NCI-H1105 (cell line): Measurements from ENCODE around the gene CDKN2B-AS1.
"Not testable (repeated sequence)": the region's sequence is repeated elsewhere in the genome, so short reads cannot be mapped to it uniquely, and the experiment has no call there.

ENCODE experiments used
- DNase-seq: peaks from one replicate; lab custom pipeline; 2025; lab: John Stamatoyannopoulos, UW

Gene CDKN2B-AS1

DNA sequence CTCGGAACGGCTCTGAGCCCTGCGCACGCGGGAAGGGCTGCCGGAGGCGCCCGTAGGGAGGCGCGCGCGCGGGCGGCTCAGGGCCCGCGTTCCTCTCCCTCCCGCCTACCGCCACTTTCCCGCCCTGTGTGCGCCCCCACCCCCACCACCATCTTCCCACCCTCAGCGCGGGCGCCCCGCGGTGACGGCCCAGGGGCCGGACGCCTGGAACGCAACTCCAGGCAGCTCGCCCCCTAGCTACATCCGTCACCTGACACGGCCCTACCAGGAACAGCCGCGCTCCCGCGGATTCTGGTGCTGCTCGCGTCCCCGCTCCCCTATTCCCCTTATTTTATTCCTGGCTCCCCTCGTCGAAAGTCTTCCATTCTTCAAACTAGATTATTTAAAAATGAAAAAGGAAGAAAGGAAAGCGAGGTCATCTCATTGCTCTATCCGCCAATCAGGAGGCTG, at the start of gene CDKN2B-AS1:
Gene CDKN2B-AS1 (plus strand): TSS at position 236 of the 450 bp plus-strand sequence.
- DNase-seq = peak; percentile 91

DNA sequence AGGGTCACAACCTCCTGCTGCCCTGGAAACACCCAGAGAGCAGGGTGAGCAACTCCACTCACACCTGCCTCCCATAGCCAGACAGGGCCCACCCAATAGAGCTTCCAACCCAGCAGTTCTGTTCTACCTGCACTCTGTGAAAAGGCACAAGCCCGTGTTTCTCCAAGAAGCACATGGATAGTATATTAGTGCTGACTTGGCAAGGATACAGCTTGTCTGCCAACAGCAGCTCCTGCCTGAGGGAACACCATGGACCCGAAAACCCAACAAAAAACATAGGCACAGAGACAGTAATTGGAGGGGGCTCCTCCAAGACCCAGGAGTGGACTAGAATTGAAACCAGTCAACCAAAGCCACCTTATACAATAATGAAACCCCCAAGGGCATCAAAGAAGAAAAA, 49.0 kb upstream of the CDKN2B-AS1 start:
- no peak for DNase-seq

DNA sequence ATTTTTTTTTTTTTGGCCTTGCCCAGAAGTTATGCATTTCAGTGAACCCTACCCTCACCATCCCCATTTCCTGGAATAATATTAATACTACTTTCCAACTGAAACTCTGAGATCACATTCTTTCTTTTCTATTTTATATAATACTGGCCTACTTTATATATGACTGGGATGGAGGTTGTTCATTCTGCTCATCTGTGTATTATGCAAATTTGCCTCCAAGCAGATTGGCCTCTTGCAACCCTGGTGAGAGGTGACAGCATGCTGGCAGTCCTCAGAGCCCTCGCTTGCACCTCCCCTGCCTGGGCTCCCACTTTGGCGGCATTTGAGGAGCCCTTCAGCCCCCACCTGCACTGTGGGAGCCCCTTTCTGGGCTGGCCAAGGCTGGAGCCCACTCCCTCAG, 35.8 kb upstream of the CDKN2B-AS1 start:
- no peak for DNase-seq

DNA sequence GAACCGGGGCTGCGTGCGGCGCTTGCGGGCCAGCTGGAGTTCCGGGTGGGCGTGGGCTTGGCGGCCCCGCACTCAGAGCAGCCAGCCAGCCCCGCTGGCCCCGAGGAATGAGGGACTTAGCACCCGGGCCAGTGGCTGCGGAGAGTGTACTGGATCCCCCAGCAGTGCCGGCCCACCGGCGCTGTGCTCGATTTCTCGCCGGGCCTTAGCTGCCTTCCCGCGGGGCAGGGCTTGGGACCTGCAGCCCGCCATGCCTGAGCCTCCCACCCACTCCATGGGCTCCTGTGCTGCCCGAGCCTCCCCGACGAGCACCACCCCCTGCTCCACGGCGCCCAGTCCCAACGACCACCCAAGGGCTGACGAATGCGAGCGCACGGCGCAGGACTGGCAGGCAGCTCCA, 35.3 kb upstream of the CDKN2B-AS1 start:
- DNase-seq = not testable (repeated sequence)

DNA sequence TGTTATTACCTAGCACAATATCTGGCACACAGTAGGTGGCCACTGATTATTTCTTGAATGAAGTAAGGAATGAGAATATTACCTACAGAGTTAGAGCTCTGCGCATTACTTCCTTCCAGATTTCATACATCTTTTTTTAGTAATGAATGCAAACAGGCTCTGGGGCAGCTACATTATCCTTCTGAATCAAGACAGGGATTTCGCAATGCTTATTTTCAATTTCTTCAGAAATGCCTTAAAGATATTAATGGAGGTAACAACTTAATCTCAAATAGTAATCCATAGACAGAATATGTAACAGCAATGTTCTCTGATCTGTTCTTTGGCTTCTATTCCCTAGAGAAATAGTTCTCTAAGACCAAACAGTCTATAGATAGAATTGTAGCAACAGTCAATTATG, 33.0 kb upstream of the CDKN2B-AS1 start:
- DNase-seq = no peak

DNA sequence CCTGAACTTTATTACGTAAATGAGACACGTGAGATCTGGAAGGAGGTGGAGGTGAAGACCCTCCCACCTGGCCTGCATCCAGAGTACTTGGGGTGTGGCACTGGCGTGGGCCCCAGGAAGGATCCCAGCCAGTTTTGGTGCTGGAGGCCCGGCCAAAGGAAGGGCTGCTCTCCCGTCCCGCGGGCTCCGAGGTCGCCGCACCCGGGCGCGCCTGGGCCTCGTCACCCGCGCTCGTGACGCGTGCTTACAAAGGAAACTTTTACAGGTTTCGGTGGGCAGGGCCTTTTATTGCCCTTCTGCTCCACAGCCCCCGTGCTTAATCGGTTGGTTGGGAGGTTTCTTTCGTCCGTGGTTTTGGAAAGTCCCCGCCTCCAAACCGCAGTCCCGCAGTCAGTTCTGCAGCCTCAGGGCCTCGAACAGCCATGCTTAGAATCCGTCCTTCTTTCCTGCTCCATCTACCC, 29.6 kb upstream of the CDKN2B-AS1 start:
- no peak for DNase-seq

DNA sequence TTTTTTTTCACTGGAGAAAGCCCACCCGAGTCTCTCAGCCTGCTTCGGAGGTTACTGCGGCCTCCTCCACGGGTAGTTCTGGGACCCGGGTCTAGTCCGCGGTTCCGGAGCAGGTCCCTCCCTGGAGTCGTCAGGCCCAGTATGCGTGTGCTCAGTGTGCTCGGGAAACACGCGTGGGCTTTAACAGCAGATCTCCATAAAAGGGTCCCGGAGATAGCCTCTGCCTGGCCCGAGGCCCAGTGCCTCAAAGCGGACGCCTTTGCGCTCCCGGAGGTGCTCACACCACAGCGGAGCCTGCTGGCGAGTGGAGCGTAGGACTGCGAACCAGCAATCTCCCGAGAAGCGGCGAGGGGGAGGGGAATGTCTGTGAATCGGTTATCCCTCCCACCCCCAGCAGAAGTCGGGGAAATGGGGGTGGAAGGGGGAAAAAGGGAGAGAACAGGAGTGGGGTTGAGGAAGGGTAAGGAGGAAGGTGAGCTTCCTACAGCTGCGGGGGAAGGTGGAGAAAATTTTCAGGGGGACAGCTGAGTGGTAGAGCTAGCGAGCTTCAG, 29.1 kb upstream of the CDKN2B-AS1 start:
- DNase-seq = no peak

DNA sequence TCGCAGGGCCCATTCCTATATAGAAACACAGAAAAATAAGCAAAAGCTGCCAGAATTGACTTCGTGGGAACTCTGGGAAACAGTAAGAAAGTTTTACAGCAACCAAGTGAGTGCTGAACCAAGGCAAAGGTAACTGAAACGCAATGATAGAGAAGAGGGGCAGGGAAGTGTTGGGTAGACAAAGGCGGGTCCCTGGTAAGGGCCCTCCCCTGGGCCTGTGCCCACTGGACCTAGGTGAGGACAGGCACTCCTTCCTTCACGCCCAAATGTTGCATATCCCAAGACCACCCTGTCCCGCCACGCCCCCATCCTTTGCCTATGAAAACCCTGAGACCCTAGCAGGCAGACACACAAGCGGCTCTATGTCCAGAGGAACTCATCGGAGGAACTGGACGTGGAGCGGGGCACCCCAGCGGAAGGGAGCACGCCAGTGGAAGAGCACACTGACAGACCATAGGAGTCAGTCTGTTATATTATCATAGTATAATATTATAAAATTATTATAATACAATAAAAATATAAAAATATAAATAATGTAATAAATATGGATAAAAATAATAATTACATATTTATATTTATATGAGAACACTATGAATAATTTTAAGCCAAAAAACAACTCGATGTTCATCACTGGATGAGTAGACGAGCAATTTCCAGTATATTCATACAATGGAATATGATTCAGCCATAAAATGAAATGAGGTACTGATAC, 28.3 kb upstream of the CDKN2B-AS1 start:
- DNase-seq = no peak

DNA sequence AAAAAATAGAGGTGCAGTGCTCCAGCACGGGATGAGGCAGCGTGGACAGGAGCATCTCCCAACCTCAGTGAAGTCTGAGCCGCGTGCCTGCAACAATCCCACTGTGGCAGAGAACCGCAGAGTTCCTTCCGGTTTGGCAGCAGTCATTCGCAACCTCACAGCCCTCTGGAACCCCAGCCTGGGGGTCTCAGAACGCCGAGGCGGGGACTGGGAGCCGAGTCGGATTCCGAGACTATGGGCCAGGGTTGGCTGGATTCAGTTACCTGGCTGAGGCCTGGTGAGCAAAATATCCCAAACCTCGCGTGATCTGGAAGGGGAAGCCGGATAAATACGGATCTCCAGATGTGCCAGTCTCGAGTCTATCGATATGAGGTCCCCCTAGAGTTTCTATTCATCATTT, 27.4 kb upstream of the CDKN2B-AS1 start:
- no peak for DNase-seq

DNA sequence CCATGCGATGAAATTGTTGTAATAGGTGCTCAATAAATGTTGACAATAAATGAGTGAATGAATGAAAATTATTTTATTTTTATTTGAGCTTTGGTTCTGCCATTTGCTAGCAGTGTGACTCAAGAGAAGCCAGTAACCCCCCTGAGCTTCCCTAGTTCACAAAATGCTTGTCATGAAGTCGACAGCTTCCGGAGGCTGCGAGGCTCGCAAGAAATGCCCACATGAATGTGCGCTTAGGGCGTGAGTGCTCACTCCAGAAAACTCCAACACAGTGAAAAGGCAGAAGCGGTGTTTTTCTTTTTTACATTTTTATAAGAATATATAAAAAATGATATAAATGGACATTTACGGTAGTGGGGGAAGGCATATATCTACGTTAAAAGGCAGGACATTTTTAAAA, 26.9 kb upstream of the CDKN2B-AS1 start:
- DNase-seq = no peak

DNA sequence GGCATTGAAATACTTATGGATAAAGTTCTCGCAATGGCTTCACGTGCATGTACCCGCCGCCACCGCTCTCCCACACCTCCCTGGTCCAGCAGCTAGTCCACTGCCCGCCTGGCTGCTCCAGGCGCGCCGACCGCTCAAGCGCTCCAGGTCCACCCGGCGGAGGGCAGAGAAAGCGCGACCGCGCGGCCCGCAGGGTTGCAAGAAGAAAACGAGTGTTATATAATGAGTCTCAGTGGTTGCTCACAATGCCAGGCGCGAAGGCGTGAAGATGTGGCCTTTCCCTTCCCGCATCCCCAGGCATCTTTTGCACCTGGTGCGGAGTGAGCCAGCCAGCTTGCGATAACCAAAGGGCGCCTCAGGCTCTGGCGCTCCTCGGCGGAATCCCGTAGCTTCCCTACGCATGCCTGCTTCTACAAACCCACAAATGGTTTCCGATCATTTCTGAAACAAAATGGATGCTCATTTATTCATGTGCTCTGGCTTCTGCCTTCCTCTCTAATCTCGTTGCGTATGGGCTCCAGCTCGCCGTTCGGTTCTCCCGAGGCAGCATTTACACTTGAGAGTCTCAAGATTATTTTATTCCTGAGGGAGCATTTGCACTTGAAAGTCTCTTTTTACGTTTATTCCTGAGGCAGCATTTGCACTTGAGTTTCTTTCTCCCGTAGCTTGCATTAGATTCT, 26.1 kb upstream of the CDKN2B-AS1 start:
- no peak for DNase-seq

DNA sequence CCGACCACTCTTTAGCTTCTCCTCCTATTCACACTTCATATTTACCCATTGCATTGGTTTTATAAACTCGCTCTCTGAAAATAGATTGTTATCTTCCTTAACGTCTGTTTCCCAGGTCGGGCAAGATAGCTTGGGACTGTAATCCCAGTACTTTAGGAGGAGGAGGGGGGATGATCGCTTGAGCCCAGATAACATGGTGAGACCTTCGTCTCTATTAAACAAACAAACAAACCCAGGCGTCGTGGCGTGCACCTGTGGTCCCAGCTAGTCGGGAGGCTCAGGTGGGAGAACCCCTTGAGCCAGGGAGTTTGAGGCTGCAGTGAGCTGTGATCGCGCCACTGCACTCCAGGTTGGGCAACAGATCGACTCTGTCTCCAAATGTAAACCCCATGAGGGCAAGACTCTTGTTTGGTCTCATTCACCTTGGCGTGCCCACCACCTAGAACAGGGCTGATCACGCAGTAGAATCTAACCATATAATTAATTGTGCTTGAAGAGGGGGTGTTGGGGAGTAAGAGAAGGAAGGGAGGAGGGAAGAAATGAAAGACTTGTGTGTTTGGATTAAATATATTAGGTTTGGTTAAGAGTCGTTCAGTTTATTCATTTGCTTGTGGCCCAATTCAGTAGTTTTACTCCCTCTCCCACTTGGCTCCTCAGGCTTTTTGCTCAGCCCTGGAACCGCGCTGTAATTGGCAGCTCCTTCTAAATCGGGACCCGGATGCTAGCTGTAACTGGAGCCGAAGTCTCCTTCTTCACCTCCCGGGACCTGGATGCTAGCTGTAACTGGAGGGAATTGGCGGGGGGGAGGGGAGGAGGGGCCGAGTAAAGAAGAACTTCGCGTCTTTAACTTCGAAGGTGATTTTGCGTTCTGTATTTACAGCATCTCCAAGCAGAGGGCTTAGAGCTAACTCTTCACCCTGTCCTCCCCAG, 25.3 kb upstream of the CDKN2B-AS1 start:
- DNase-seq = no peak

DNA sequence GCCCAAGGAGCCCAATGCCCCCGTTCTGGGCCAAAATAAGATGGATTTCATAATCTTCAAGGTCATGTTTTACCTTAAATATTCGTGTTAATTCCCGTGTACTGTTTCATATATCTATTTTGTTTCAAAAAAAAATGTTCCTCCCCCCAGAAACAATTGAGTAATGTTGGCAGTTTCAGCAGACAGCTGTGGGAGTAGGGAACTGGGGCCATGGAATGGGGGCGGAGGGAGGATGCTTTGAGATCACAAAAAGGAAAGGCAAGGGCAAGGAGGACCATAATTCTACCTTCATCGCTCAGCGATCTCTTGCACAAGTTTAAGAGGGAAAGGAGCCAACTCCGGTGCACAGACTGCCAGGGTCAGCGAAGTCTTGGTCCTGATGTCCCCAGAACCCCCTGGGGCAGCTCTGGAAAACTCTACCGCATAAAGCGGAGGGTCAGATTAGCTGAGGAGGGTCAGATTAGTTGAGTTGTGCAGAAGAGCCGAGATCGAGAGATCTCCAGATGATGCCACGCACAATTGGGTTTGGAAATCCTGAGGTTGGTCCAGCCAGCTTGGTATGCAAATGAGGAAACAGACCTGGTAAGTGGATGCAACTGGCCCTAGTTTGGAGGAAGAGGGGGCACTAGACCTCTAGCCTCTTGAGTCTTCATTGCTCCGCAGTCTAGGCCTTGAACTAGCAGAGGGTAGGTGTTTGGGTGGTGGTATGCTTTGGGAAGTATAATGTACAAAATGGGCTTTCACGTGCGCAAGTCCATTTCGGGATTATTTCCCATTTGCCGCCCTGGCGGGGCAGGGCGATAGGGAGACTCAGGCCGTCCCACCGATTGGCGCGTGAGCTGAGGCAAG, 24.4 kb upstream of the CDKN2B-AS1 start:
- DNase-seq = no peak

DNA sequence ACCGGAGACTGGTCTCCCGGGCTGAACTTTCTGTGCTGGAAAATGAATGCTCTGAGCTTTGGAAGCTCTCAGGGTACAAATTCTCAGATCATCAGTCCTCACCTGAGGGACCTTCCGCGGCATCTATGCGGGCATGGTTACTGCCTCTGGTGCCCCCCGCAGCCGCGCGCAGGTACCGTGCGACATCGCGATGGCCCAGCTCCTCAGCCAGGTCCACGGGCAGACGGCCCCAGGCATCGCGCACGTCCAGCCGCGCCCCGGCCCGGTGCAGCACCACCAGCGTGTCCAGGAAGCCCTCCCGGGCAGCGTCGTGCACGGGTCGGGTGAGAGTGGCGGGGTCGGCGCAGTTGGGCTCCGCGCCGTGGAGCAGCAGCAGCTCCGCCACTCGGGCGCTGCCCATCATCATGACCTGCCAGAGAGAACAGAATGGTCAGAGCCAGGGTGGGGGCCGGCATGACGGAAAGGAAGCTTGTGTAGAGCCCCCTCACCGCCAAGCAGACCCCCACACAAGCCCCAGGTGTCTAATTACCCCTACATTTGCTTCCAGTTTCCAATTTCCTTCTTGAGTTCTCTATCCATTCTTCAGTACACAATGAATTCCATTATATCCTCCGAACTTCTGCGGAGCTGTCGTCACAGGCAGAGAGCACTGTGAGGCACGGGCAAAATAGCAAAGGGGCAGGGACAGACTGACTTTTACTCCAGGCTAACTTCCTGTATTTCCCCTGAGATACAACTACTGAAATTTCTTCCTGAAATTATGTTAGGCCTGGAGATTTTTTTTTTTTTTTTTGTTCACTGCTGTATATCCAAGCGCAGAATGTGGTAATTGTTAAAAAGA, 23.6 kb upstream of the CDKN2B-AS1 start:
- no peak for DNase-seq

DNA sequence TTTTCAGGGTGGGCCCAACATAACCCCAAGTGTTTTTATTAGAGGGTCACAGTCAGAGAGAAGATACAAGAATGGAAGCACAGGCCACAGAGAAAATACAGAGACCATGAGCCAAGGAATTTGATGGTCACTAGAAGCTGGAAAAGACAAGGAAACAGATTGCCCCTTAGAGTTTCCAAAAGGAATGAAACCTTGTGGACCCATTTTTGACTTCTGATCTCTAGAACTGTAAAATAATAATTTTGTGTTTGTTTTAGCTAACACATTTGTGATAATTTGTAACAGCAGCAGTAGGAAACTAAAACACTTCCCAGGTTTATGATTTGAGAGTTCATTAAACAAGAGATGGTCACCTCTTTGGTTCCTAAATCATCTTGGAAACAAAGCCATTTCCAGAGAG, 22.2 kb upstream of the CDKN2B-AS1 start:
- DNase-seq = no peak

DNA sequence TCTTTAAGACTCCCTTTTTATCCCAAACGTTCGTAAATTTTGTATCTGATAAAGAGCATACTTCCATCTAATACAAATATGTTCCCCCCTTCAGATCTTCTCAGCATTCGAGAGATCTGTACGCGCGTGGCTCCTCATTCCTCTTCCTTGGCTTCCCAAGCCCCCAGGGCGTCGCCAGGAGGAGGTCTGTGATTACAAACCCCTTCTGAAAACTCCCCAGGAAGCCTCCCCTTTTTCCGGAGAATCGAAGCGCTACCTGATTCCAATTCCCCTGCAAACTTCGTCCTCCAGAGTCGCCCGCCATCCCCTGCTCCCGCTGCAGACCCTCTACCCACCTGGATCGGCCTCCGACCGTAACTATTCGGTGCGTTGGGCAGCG, 20.3 kb upstream of the CDKN2B-AS1 start:
- no peak for DNase-seq

DNA sequence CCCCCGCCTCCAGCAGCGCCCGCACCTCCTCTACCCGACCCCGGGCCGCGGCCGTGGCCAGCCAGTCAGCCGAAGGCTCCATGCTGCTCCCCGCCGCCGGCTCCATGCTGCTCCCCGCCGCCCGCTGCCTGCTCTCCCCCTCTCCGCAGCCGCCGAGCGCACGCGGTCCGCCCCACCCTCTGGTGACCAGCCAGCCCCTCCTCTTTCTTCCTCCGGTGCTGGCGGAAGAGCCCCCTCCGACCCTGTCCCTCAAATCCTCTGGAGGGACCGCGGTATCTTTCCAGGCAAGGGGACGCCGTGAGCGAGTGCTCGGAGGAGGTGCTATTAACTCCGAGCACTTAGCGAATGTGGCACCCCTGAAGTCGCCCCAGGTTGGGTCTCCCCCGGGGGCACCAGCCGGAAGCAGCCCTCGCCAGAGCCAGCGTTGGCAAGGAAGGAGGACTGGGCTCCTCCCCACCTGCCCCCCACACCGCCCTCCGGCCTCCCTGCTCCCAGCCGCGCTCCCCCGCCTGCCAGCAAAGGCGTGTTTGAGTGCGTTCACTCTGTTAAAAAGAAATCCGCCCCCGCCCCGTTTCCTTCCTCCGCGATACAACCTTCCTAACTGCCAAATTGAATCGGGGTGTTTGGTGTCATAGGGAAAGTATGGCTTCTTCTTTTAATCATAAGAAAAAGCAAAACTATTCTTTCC, 19.7 kb upstream of the CDKN2B-AS1 start:
- peak; percentile 90 for DNase-seq

DNA sequence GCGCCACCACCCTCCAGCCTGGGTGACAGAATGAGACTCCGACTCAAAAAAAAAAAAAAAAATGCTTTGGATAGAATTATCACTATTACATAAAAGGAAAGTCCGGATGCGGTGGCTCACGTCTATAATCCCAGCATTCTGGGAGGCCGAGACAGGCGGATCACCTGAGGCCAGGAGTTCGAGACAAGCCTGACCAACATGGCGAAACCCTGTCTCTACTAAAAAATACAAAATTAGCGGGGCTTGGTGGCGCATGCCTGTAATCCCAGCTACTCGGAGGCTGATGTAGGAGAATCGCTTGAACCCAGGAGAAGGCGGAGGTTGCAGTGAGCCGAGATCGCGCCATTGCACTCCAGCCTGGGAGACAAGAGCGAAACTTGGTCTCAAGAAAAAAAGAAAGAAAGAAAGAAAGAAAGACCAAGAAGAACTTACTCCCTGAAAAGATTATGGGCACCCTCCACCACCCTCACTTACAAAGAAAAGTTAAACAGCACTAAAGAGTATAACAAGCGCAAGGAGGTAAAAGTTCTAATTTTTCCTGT, 18.2 kb upstream of the CDKN2B-AS1 start:
- DNase-seq = no peak

DNA sequence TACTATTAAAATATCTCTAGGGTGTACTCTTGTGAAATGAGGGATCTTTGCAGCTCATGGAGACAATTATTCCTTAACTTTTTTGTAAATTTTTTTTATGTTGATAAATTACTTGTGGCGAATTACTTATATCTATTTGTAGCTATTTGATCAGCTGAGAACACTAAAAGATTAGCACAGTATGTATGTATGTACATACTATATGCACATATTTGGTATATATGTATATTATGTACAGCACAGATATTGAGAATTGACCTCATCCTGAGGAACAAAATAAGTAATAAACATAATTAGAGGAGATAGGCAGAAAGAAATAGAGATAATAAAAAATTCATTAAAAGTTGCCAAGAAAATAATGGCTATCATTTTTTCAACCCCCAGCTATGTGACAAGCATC, 12.2 kb upstream of the CDKN2B-AS1 start:
- DNase-seq = no peak
